Left ventricle myocardium inferior (tissue), 1 donor: ENCODE data around the gene CANT1. TPM values are rescaled to one million over a fixed set of nuclear protein-coding genes. Genes with fewer than 3 reads are reported as not detected.

Source experiments
- DNase-seq: peaks from one replicate; pipeline ENCODE4 v3.0.0-alpha.2; 2020
- H3K27ac ChIP-seq: fragments of 200-600 bp; replicated peaks from 2 replicates; pipeline ENCODE4 v1.8.0; 2021
- H3K27me3 ChIP-seq: fragments of 200-600 bp; 2 replicates; pipeline ENCODE4 v1.8.0; 2021; ENCODE audit warnings: low read depth
- H3K36me3 ChIP-seq: fragments of 200-600 bp; 2 replicates; pipeline ENCODE4 v1.8.0; 2021
- H3K4me1 ChIP-seq: fragments of 200-600 bp; 2 replicates; pipeline ENCODE4 v1.8.0; 2021
- H3K4me3 ChIP-seq: fragments of 200-600 bp; 2 replicates; pipeline ENCODE4 v1.8.0; 2021; ENCODE audit warnings: mild to moderate bottlenecking, moderate library complexity
- H3K9me3 ChIP-seq: fragments of 200-600 bp; replicated peaks from 2 replicates; pipeline ENCODE4 v1.8.0; 2021
- intact Hi-C: fragments of 100-400 bp; cut with micrococcal nuclease; formaldehyde crosslinking; loops from one replicate; pipeline ENCODE4 v1.11.0; 2022
- total RNA-seq: library from RNA; stranded (reverse); fragmentation: NEBNext Ultra II Directional; extraction: Animal tissue kit (Norgen Biotek cat#: 25700); gene quantifications from one replicate; pipeline ENCODE4 v1.2.1, GENCODE V29; 2021
- TF ChIP-seq, protein P1 (sequence below): fragments of 200-600 bp; IDR thresholded peaks from 2 replicates; pipeline ENCODE4 v1.8.0; 2021; ENCODE audit warnings: antibody characterized with exemption, mild to moderate bottlenecking, borderline replicate concordance
- donor health status: DM: no; HTN: yes; CAD: no; lungs with severe emphysema.

CANT1 gene
- total RNA-seq, 1 donor from 2014 or later = 24.2 TPM

- DNase-seq = no peak
- Histone ChIP-seq H3K4me3 (no peak overlapping the region), H3K27ac (peak overlapping the region; percentile 74), H3K36me3 (peaks cover 60% of the 10 kb centered on the region), H3K27me3 (no peaks in the 10 kb centered on the region), H3K4me1 (peaks cover 52% of the 10 kb centered on the region), H3K9me3 (no peaks in the 10 kb centered on the region)
- TF ChIP-seq, protein P1, sequence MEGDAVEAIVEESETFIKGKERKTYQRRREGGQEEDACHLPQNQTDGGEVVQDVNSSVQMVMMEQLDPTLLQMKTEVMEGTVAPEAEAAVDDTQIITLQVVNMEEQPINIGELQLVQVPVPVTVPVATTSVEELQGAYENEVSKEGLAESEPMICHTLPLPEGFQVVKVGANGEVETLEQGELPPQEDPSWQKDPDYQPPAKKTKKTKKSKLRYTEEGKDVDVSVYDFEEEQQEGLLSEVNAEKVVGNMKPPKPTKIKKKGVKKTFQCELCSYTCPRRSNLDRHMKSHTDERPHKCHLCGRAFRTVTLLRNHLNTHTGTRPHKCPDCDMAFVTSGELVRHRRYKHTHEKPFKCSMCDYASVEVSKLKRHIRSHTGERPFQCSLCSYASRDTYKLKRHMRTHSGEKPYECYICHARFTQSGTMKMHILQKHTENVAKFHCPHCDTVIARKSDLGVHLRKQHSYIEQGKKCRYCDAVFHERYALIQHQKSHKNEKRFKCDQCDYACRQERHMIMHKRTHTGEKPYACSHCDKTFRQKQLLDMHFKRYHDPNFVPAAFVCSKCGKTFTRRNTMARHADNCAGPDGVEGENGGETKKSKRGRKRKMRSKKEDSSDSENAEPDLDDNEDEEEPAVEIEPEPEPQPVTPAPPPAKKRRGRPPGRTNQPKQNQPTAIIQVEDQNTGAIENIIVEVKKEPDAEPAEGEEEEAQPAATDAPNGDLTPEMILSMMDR = no peak
- intact Hi-C loops = no loop called here
These were observed 12.3 kb downstream of the CANT1 start for GRCh38 chr17:78997231-78997741.

DNA sequence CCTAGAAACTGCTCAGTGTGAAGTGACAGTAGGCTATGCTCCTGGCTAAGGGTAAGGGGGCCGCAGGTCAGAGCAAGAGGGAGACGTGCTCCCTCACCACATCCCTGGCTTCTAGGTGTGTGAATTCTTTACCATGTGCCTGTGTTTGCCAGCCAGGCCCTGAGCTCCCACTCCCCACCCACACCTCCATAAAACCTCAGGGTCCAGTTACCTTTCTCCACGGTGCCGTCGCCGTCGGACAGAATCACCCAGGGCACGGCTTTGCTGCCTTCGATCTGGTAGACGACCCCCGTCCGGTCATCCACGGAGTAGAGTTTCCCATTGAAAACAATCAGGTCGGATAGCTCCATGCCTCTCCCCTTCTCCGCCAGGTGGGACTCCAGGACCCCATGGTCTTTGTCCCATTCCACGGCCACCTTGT is 12.8 kb downstream of the CANT1 start:
- DNase-seq = no peak
- Histone ChIP-seq H3K36me3 (peaks cover 65% of the 10 kb centered on the region), H3K27ac (no peak overlapping the region), H3K27me3 (no peaks in the 10 kb centered on the region), H3K4me1 (peaks cover 52% of the 10 kb centered on the region), H3K4me3 (no peak overlapping the region), H3K9me3 (no peaks in the 10 kb centered on the region)
- intact Hi-C loops = no loop called here
- TF ChIP-seq, protein P1 = no peak

- Histone ChIP-seq H3K27ac (no peak overlapping the region), H3K4me3 (no peak overlapping the region), H3K4me1 (peaks cover 49% of the 10 kb centered on the region), H3K9me3 (no peaks in the 10 kb centered on the region), H3K36me3 (peaks cover 74% of the 10 kb centered on the region), H3K27me3 (no peaks in the 10 kb centered on the region)
- DNase-seq = no peak
- intact Hi-C loops = no loop called here
- TF ChIP-seq, protein P1 = no peak
These were observed 13.7 kb downstream of the CANT1 start for GRCh38 chr17:78995761-78996451.

- H3K9me3 ChIP-seq = no peaks in the 10 kb centered on the region
- H3K27me3 ChIP-seq = no peaks in the 10 kb centered on the region
- intact Hi-C loops = no loop called here
- H3K36me3 ChIP-seq = peaks cover 81% of the 10 kb centered on the region
- no peak overlapping the region for H3K4me3 ChIP-seq
- no peak for DNase-seq
- H3K4me1 ChIP-seq = peaks cover 44% of the 10 kb centered on the region
- TF ChIP-seq, protein P1 = no peak
- no peak overlapping the region for H3K27ac ChIP-seq
These were observed 14.4 kb downstream of the CANT1 start for GRCh38 chr17:78995022-78995760.

- no peaks in the 10 kb centered on the region for H3K27me3 ChIP-seq
- no peak overlapping the region for H3K4me3 ChIP-seq
- TF ChIP-seq, protein P1 = no peak
- peaks cover 45% of the 10 kb centered on the region for H3K4me1 ChIP-seq
- no peaks in the 10 kb centered on the region for H3K9me3 ChIP-seq
- no peak overlapping the region for H3K27ac ChIP-seq
- DNase-seq = no peak
- peaks cover 78% of the 10 kb centered on the region for H3K36me3 ChIP-seq
- intact Hi-C loops = no loop called here
These were observed 15.4 kb downstream of the CANT1 start for GRCh38 chr17:78993981-78994671.
